Spinal cord (tissue), 10 donors: ENCODE data around the gene PDK2. TPM values are rescaled to one million over a fixed set of nuclear protein-coding genes. Genes with fewer than 3 reads are reported as not detected.

Experiments used
- DNase-seq, 6 donors: peaks; one replicate each; pipeline versions ENCODE4 v3.0.0 to v3.0.0-alpha.2; 2013 to 2015; ENCODE audit warnings: low spot score in 6 of 6, low read depth in 4 of 6
- H3K27ac ChIP-seq: one replicate; pipeline ENCODE4 v1.5.1; 2013; ENCODE audit warnings: low read depth, low read length, control low read depth
- H3K27me3 ChIP-seq: one replicate; pipeline ENCODE4 v1.6.1; 2013; ENCODE audit warnings: low read length; ENCODE audit not compliant: control insufficient read depth, insufficient read depth
- H3K36me3 ChIP-seq: one replicate; pipeline ENCODE4 v1.6.1; 2013; ENCODE audit warnings: low read length; ENCODE audit not compliant: control insufficient read depth, insufficient read depth
- H3K4me1 ChIP-seq: one replicate; pipeline ENCODE4 v1.6.1; 2013; ENCODE audit warnings: low read length; ENCODE audit not compliant: control insufficient read depth, insufficient read depth
- H3K4me3 ChIP-seq: one replicate; pipeline ENCODE4 v1.5.1; 2013; ENCODE audit warnings: low read depth, low read length, control low read depth
- H3K9me3 ChIP-seq: one replicate; pipeline ENCODE4 v1.6.1; 2013; ENCODE audit warnings: low read length; ENCODE audit not compliant: control insufficient read depth, insufficient read depth
- WGBS: methylation state at CpG from one replicate; pipeline ENCODE4 v1.1.5; 2013; ENCODE audit warnings: missing lambda C conversion rate; ENCODE audit not compliant: insufficient coverage; 5-methylcytosine and 5-hydroxymethylcytosine counted together
- polyA plus RNA-seq, 2 donors: library from polyadenylated mRNA; unstranded; fragments of 120-200 nt; gene quantifications; one replicate each; pipeline ENCODE4 v1.2.1, GENCODE V29; 2013; ENCODE audit not compliant: insufficient read length in 2 of 2
- total RNA-seq, 2 donors: library from RNA; depleted of rRNA in 1 of 2; stranded (reverse); fragments of 120-200 nt in 1 of 2; fragments of >200 nt in 1 of 2; gene quantifications; one replicate each; pipeline versions ENCODE4 v1.2.3 to v1.2.4, GENCODE V29; 2013 to 2014
- donor health status: healthy.

PDK2 gene
- total and polyA plus RNA-seq, 4 donors: 14.7 to 56.1 (median 42.7) TPM

- Histone ChIP-seq H3K4me3 (peak within 1 kb of the TSS; percentile 72), H3K36me3 (peaks cover 25% of the 10 kb centered on the region), H3K27ac (peak within 1 kb of the TSS; percentile 93), H3K27me3 (no peaks in the 10 kb centered on the region), H3K4me1 (peaks cover 58% of the 10 kb centered on the region), H3K9me3 (no peaks in the 10 kb centered on the region)
- no peak for DNase-seq
- under 1% methylated on average over 61 of the region's 69 CpGs for WGBS
Observed at GRCh38 chr17:50150354-50151040, 55.3 kb downstream of the PDK2 start, which contains the start of gene PPP1R9B. Gene PPP1R9B (minus strand): TSS chr17:50150677. CDS start chr17:50150513, 164 bp downstream.

GRCh38 chr17:50151041-50151936 is 56.1 kb downstream of the PDK2 start:
- H3K27ac ChIP-seq: peak overlapping the region; percentile 93
- peaks cover 50% of the 10 kb centered on the region for H3K4me1 ChIP-seq
- H3K4me3 ChIP-seq: peak overlapping the region; percentile 72
- WGBS: under 1% methylated on average over 21 of the region's 40 CpGs
- peak in 5 of 6 donors; percentile 77 to 97 (median 86) for DNase-seq
- no peaks in the 10 kb centered on the region for H3K27me3 ChIP-seq
- H3K36me3 ChIP-seq: peaks cover 18% of the 10 kb centered on the region
- H3K9me3 ChIP-seq: no peaks in the 10 kb centered on the region

- Histone ChIP-seq H3K27me3 (no peaks in the 10 kb centered on the region), H3K4me1 (peaks cover 43% of the 10 kb centered on the region), H3K4me3 (peak overlapping the region; percentile 72), H3K36me3 (peaks cover 13% of the 10 kb centered on the region), H3K27ac (peak overlapping the region; percentile 93), H3K9me3 (no peaks in the 10 kb centered on the region)
- DNase-seq: peak; percentile 77 to 98 (median 88)
- WGBS: 10% methylated on average over 4 of the region's 12 CpGs
Observed at GRCh38 chr17:50151937-50152547, 56.9 kb downstream of the PDK2 start.

GRCh38 chr17:50152736-50153135 is 57.6 kb downstream of the PDK2 start:
- DNase-seq: no peak
- Histone ChIP-seq H3K4me3 (no peak overlapping the region), H3K4me1 (peaks cover 36% of the 10 kb centered on the region), H3K9me3 (no peaks in the 10 kb centered on the region), H3K36me3 (peaks cover 6% of the 10 kb centered on the region), H3K27ac (no peak overlapping the region), H3K27me3 (no peaks in the 10 kb centered on the region)
- 73% methylated on average over 4 of the region's 7 CpGs for WGBS

- H3K27ac ChIP-seq: no peak overlapping the region
- peaks cover 25% of the 10 kb centered on the region for H3K4me1 ChIP-seq
- peaks cover 3% of the 10 kb centered on the region for H3K36me3 ChIP-seq
Observed at GRCh38 chr17:50153650-50154575, 58.8 kb downstream of the PDK2 start.

GRCh38 chr17:50154604-50155003 is 59.5 kb downstream of the PDK2 start:
- Histone ChIP-seq H3K36me3 (no peaks in the 10 kb centered on the region), H3K4me1 (peaks cover 19% of the 10 kb centered on the region), H3K4me3 (no peak overlapping the region), H3K27ac (peak overlapping the region; percentile 29), H3K27me3 (no peaks in the 10 kb centered on the region), H3K9me3 (no peaks in the 10 kb centered on the region)
- DNase-seq: no peak
- WGBS: no CpG with 5 or more reads among the region's 1 CpG

More at GRCh38 chr17:50153650-50154575, 58.8 kb downstream of the PDK2 start:
- Histone ChIP-seq H3K4me3 (no peak overlapping the region), H3K9me3 (no peaks in the 10 kb centered on the region), H3K27me3 (no peaks in the 10 kb centered on the region)
- WGBS: 65% methylated on average over 12 of the region's 16 CpGs
- no peak for DNase-seq

- 58% methylated on average over 3 of the region's 8 CpGs for WGBS
- no peak for DNase-seq
- Histone ChIP-seq H3K27me3 (no peaks in the 10 kb centered on the region), H3K4me1 (peaks cover 19% of the 10 kb centered on the region), H3K27ac (peak overlapping the region; percentile 43), H3K36me3 (no peaks in the 10 kb centered on the region), H3K4me3 (no peak overlapping the region), H3K9me3 (no peaks in the 10 kb centered on the region)
Observed at GRCh38 chr17:50155115-50155819, 60.1 kb downstream of the PDK2 start.

GRCh38 chr17:50157891-50158290 is 62.7 kb downstream of the PDK2 start:
- WGBS: 72% methylated on average over 4 of the region's 4 CpGs
- no peaks in the 10 kb centered on the region for H3K27me3 ChIP-seq
- H3K4me3 ChIP-seq: no peak overlapping the region
- no peaks in the 10 kb centered on the region for H3K9me3 ChIP-seq
- no peaks in the 10 kb centered on the region for H3K36me3 ChIP-seq
- no peak for DNase-seq
- peaks cover 15% of the 10 kb centered on the region for H3K4me1 ChIP-seq
- no peak overlapping the region for H3K27ac ChIP-seq
